Endodermal cell (in vitro differentiated cells): ENCODE results near the gene CRELD2. TPM values are rescaled to one million over a fixed set of nuclear protein-coding genes. Genes with fewer than 3 reads are reported as not detected.

Source experiments
- DNase-seq: peaks from one replicate; pipeline ENCODE4 v3.0.0-alpha.2; 2017
- H3K27ac ChIP-seq: 2 replicates; pipeline ENCODE4 v1.5.1; 2013; ENCODE audit warnings: mild to moderate bottlenecking, low read depth, low read length, moderate library complexity
- H3K27me3 ChIP-seq: 2 replicates; pipeline ENCODE4 v1.6.1; 2013; ENCODE audit warnings: mild to moderate bottlenecking, low read length, moderate library complexity; ENCODE audit not compliant: insufficient read depth, control insufficient read depth, poor library complexity, severe bottlenecking
- H3K36me3 ChIP-seq: 2 replicates; pipeline ENCODE4 v1.7.0; 2013; ENCODE audit warnings: mild to moderate bottlenecking, low read length, moderate library complexity; ENCODE audit not compliant: control insufficient read depth, insufficient read depth
- H3K4me1 ChIP-seq: one replicate; pipeline ENCODE4 v1.7.0; 2013; ENCODE audit warnings: low read length; ENCODE audit not compliant: control insufficient read depth, insufficient read depth
- H3K4me3 ChIP-seq: 2 replicates; pipeline ENCODE4 v1.5.1; 2013; ENCODE audit warnings: mild to moderate bottlenecking, low read length, moderate library complexity
- H3K9ac ChIP-seq: 2 replicates; pipeline ENCODE4 v1.6.1; 2013; ENCODE audit warnings: mild to moderate bottlenecking, low read length, moderate library complexity; ENCODE audit not compliant: poor library complexity, severe bottlenecking; ENCODE audit errors: extremely low read depth
- H3K9me3 ChIP-seq: 2 replicates; pipeline ENCODE4 v1.6.1; 2013; ENCODE audit warnings: mild to moderate bottlenecking, low read length, moderate library complexity; ENCODE audit not compliant: control insufficient read depth
- H3K27ac Mint-ChIP-seq: 2 replicates; pipeline ENCODE4 v1.8.0; 2020; ENCODE audit warnings: mixed read lengths
- H3K27me3 Mint-ChIP-seq: 2 replicates; pipeline ENCODE4 v1.8.0; 2021; ENCODE audit warnings: mild to moderate bottlenecking, mixed read lengths; ENCODE audit not compliant: insufficient read depth
- H3K36me3 Mint-ChIP-seq: 2 replicates; pipeline ENCODE4 v1.8.0; 2020; ENCODE audit warnings: low read depth, mixed read lengths
- H3K4me1 Mint-ChIP-seq: 2 replicates; pipeline ENCODE4 v1.8.0; 2020; ENCODE audit warnings: mixed read lengths
- H3K4me3 Mint-ChIP-seq: 2 replicates; pipeline ENCODE4 v1.8.0; 2020; ENCODE audit warnings: mild to moderate bottlenecking, moderate library complexity, mixed read lengths
- H3K9me3 Mint-ChIP-seq: 2 replicates; pipeline ENCODE4 v1.8.0; 2020; ENCODE audit warnings: mild to moderate bottlenecking, mixed read lengths
- WGBS, 2 experiments: methylation state at CpG; one replicate each; pipeline versions ENCODE4 v1.1.5 to v1.1.7; 2013; ENCODE audit warnings: missing lambda C conversion rate in 2 of 2, mixed read lengths in 1 of 2; ENCODE audit not compliant: insufficient coverage in 1 of 2, insufficient read length in 1 of 2; 5-methylcytosine and 5-hydroxymethylcytosine counted together
- total RNA-seq, 2 donors: library from RNA; stranded (reverse); fragmentation: NEBNext Ultra II Directional in 1 of 2; extraction: Animal tissue kit (Norgen Biotek cat#: 25700) in 1 of 2; gene quantifications; 2 replicates in 1 of 2; 3 replicates in 1 of 2; pipeline ENCODE4 v1.2.1, GENCODE V29; 2021
- TF ChIP-seq, protein P1 (sequence below): fragments of 200-600 bp; sonication (generic); conservative IDR thresholded peaks from 2 replicates; pipeline ENCODE4 v1.5.0; 2021; ENCODE audit warnings: antibody characterized with exemption, mild to moderate bottlenecking

The CRELD2 gene
- total RNA-seq, 2 donors from 2014 or later = 39.8 to 62.9 TPM

DNA sequence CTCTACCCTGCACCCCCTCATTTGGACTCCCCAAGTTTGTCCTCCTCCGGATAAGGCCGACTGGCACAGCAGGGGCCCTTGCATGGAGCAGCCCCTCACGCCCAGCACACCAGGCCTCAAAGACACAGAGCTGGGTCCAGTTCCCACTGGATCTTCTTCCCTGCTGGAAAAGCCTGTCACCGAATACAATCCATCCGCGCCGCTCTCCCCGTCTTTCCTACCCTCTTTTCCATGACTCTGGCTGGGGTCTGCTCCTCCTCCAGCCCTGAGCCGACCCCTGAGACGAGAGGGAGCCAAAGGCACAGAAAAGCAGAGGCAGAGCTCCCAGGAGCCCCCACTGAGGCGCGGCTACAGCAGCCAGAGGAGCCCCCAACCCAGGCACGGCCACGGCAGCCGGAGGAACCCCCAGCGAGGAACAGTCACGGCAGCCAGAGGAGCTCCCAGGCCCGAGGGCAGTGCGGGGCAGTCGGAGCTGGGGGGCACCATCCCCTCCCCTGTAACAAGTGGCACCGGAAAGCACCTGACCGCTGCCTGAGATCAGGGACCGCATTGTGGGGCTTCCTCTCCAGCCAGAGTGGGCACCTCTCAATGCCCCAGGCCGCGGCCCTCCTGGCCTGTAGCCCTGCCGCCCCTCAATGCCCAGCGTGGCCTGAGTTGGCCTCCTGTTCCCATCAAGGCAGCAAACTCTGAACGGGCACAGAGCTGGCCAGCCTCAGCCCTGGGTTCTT, 12.2 kb upstream of the CRELD2 start:
- WGBS, 2 experiments = 94 to 97% methylated on average over 21 to 28 of the region's 28 CpGs
- peak; percentile 35 for DNase-seq
- Histone ChIP-seq H3K27me3 (no peaks in the 10 kb centered on the region), H3K4me1 (no peaks in the 10 kb centered on the region), H3K9me3 (no peaks in the 10 kb centered on the region), H3K9ac (no peak overlapping the region), H3K4me3 (no peak overlapping the region), H3K27ac (no peak overlapping the region), H3K36me3 (peaks cover 22% of the 10 kb centered on the region)
- H3K9me3 Mint-ChIP-seq = no peaks in the 10 kb centered on the region
- H3K4me3 Mint-ChIP-seq = no peak overlapping the region
- TF ChIP-seq, protein P1, sequence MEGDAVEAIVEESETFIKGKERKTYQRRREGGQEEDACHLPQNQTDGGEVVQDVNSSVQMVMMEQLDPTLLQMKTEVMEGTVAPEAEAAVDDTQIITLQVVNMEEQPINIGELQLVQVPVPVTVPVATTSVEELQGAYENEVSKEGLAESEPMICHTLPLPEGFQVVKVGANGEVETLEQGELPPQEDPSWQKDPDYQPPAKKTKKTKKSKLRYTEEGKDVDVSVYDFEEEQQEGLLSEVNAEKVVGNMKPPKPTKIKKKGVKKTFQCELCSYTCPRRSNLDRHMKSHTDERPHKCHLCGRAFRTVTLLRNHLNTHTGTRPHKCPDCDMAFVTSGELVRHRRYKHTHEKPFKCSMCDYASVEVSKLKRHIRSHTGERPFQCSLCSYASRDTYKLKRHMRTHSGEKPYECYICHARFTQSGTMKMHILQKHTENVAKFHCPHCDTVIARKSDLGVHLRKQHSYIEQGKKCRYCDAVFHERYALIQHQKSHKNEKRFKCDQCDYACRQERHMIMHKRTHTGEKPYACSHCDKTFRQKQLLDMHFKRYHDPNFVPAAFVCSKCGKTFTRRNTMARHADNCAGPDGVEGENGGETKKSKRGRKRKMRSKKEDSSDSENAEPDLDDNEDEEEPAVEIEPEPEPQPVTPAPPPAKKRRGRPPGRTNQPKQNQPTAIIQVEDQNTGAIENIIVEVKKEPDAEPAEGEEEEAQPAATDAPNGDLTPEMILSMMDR = no peak
- peaks cover 41% of the 10 kb centered on the region for H3K36me3 Mint-ChIP-seq
- no peak overlapping the region for H3K27ac Mint-ChIP-seq
- no peaks in the 10 kb centered on the region for H3K4me1 Mint-ChIP-seq
- H3K27me3 Mint-ChIP-seq = no peaks in the 10 kb centered on the region

DNA sequence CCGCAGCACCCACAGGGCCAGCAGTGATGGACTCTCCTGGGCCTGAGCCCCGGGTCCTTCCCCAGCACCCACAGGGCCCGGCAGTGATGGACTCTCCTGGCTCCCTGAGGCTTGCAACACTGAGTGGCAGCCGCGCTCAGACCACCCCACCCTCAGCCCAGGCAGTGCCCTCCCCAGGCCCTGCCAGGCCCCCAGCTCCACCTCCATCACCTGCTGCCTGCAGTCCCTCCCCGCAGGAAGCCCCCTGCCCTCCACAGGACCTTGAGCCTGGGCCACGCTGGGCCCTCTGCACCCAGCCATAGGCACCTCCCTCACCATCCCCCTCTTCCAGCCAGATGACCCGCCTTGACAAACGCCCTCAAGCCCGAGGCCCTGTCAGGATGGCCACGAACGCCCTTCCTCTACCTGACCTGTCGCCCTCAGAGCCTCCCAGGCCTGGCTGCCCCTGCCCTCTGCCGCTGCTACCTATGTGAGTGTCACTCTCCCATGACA, 11.6 kb upstream of the CRELD2 start:
- no peaks in the 10 kb centered on the region for H3K9me3 Mint-ChIP-seq
- no peak overlapping the region for H3K27ac Mint-ChIP-seq
- peaks cover 22% of the 10 kb centered on the region for H3K36me3 ChIP-seq
- TF ChIP-seq, protein P1 = no peak
- no peak overlapping the region for H3K4me3 ChIP-seq
- no peak overlapping the region for H3K27ac ChIP-seq
- DNase-seq = peak; percentile 29
- peaks cover 35% of the 10 kb centered on the region for H3K36me3 Mint-ChIP-seq
- no peaks in the 10 kb centered on the region for H3K4me1 ChIP-seq
- H3K4me3 Mint-ChIP-seq = no peak overlapping the region
- no peaks in the 10 kb centered on the region for H3K27me3 Mint-ChIP-seq
- H3K9me3 ChIP-seq = no peaks in the 10 kb centered on the region
- H3K4me1 Mint-ChIP-seq = no peaks in the 10 kb centered on the region
- WGBS, 2 experiments = 91 to 93% methylated on average over 3 to 14 of the region's 14 CpGs
- H3K9ac ChIP-seq = no peak overlapping the region
- H3K27me3 ChIP-seq = no peaks in the 10 kb centered on the region

GRCh38 chr22:49907807-49908206, 10.6 kb upstream of the CRELD2 start:
- no peak overlapping the region for H3K27ac Mint-ChIP-seq
- Histone ChIP-seq H3K4me1 (no peaks in the 10 kb centered on the region), H3K27me3 (no peaks in the 10 kb centered on the region), H3K9ac (no peak overlapping the region), H3K9me3 (no peaks in the 10 kb centered on the region), H3K27ac (no peak overlapping the region), H3K36me3 (peaks cover 22% of the 10 kb centered on the region), H3K4me3 (no peak overlapping the region)
- no peaks in the 10 kb centered on the region for H3K27me3 Mint-ChIP-seq
- H3K36me3 Mint-ChIP-seq = peaks cover 35% of the 10 kb centered on the region
- H3K9me3 Mint-ChIP-seq = no peaks in the 10 kb centered on the region
- WGBS, 2 experiments = 95 to 96% methylated on average over 19 of the region's 19 CpGs
- peak; percentile 18 for DNase-seq
- no peaks in the 10 kb centered on the region for H3K4me1 Mint-ChIP-seq
- TF ChIP-seq, protein P1 = no peak
- no peak overlapping the region for H3K4me3 Mint-ChIP-seq
